ENCODE measurements around the gene BANF1. TPM values are rescaled to one million over a fixed set of nuclear protein-coding genes. Genes with fewer than 3 reads are reported as not detected.

Gene BANF1
- total RNA-seq = 10 to 100 TPM; 47.5 to 58.0 TPM
- total RNA-seq = 11.0 to 14.1 reads per million in 2 donors

GRCh38 chr11:66001942-66002647 is at the start of gene BANF1, which contains the start of gene EIF1AD:
BANF1 (plus strand) TSS chr11:66002503; CDS start chr11:66003251, 748 bp downstream.
EIF1AD (minus strand) TSS chr11:66002157; CDS start chr11:66000389, 1,768 bp downstream.
- H3K36me3 Mint-ChIP-seq (ENCODE audit: low read depth) = peaks cover 12% of the 10 kb centered on the region

GRCh38 chr11:65953471-65953870 is 48.8 kb upstream of the BANF1 start:
- ATAC-seq = no peak
- no peaks in the 10 kb centered on the region for H3K27me3 Mint-ChIP-seq
- no peak for DNase-seq
- no peak overlapping the region for H3K27ac Mint-ChIP-seq
- peaks cover 5% of the 10 kb centered on the region for H3K4me1 Mint-ChIP-seq
- no peak overlapping the region for H3K4me3 Mint-ChIP-seq
- no peaks in the 10 kb centered on the region for H3K9me3 ChIP-seq (ENCODE audit: control insufficient read depth, low read length, poor library complexity, severe bottlenecking)
- H3K36me3 Mint-ChIP-seq (ENCODE audit: low read depth) = no peaks in the 10 kb centered on the region

More at GRCh38 chr11:66001942-66002647, at the start of gene BANF1, which contains the start of gene EIF1AD:
- H3K27me3 Mint-ChIP-seq = no peaks in the 10 kb centered on the region
- H3K4me1 Mint-ChIP-seq = peaks cover 36% of the 10 kb centered on the region
- peak within 1 kb of the TSS; percentile 99 for H3K27ac Mint-ChIP-seq
- H3K9me3 ChIP-seq (ENCODE audit: control insufficient read depth, low read length, poor library complexity, severe bottlenecking) = no peaks in the 10 kb centered on the region
- DNase-seq (peak; percentile 74 to 88 (median 86)), ATAC-seq (peak; percentile 83)
- H3K4me3 Mint-ChIP-seq = peak within 1 kb of the TSS; percentile 99

GRCh38 chr11:65954771-65955170 is 47.5 kb upstream of the BANF1 start:
- no peak for DNase-seq
- Mint-ChIP-seq H3K27me3 (no peaks in the 10 kb centered on the region), H3K4me3 (no peak overlapping the region), H3K36me3 (ENCODE audit: low read depth) (no peaks in the 10 kb centered on the region), H3K27ac (no peak overlapping the region), H3K4me1 (peaks cover 5% of the 10 kb centered on the region)
- no peak for ATAC-seq
- no peaks in the 10 kb centered on the region for H3K9me3 ChIP-seq (ENCODE audit: control insufficient read depth, low read length, poor library complexity, severe bottlenecking)

GRCh38 chr11:65958291-65958690 is 44.0 kb upstream of the BANF1 start:
- no peak overlapping the region for H3K4me3 Mint-ChIP-seq
- peak overlapping the region; percentile 62 for H3K27ac Mint-ChIP-seq
- H3K36me3 Mint-ChIP-seq (ENCODE audit: low read depth) = peaks cover 11% of the 10 kb centered on the region
- no peaks in the 10 kb centered on the region for H3K9me3 ChIP-seq (ENCODE audit: control insufficient read depth, low read length, poor library complexity, severe bottlenecking)
- H3K4me1 Mint-ChIP-seq = peaks cover 24% of the 10 kb centered on the region
- DNase-seq = no peak
- H3K27me3 Mint-ChIP-seq = no peaks in the 10 kb centered on the region
- ATAC-seq = no peak

DNA sequence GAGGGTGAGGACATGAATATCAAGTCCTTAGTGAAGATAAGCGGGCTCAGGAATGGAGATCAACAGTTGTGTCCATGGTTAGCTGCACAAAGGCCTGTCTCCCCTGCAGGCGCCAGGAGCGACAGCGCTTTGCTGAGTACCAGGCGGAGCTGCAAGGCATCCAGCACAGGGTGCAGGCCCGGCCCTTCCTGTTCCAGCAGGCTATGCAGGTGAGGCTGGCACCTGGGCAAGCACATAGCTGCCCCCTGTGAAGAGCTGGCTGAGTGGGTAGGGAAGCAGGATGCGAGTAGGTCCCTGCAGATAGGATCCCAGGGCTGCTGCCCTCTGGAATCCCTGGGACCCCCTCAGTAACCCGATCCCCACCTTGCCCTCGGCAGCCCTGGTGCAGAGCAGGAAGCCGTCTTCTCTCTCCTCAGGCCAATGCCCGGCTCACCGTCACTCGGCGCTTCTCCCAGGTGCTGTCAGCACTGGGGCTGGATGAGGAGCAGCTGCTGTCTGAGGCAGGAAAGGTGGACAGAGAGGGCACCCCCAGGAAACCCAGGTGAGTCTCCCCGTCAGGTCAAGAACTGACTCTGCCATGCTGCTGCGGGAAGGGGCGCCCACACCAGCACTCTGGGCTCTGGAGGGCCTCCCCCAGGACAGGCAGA is 43.4 kb upstream of the BANF1 start:
- DNase-seq (no peak), ATAC-seq (no peak)
- Mint-ChIP-seq H3K4me3 (peak overlapping the region; percentile 21), H3K27me3 (no peaks in the 10 kb centered on the region), H3K36me3 (ENCODE audit: low read depth) (peaks cover 11% of the 10 kb centered on the region), H3K27ac (peak overlapping the region; percentile 62), H3K4me1 (peaks cover 24% of the 10 kb centered on the region)
- H3K9me3 ChIP-seq (ENCODE audit: control insufficient read depth, low read length, poor library complexity, severe bottlenecking) = no peaks in the 10 kb centered on the region

DNA sequence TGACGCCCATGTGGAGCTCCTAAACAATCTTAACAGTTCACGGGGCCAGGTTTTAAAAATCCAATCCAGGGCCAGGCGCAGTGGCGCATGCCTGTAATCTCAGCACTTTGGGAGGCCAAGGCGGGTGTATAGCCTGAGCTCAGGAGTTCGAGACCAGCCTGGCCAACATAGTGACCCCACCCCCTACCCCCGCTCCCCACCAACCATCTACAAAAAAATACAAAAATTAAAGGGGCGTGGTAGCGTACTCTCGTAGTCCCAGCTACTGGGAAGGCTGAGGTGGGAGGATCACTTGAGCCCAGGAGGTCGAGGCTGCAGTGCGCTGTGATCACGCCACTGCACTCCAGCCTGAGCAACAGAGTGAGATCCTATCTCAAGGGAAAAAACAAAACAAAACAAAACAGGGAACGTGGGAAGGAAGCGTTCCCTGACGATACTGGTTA is 41.5 kb upstream of the BANF1 start:
- Mint-ChIP-seq H3K36me3 (ENCODE audit: low read depth) (peaks cover 11% of the 10 kb centered on the region), H3K4me3 (peak overlapping the region; percentile 97), H3K4me1 (peaks cover 28% of the 10 kb centered on the region), H3K27me3 (no peaks in the 10 kb centered on the region), H3K27ac (peak overlapping the region; percentile 99)
- ATAC-seq = no peak
- no peaks in the 10 kb centered on the region for H3K9me3 ChIP-seq (ENCODE audit: control insufficient read depth, low read length, poor library complexity, severe bottlenecking)
- DNase-seq = no peak

DNA sequence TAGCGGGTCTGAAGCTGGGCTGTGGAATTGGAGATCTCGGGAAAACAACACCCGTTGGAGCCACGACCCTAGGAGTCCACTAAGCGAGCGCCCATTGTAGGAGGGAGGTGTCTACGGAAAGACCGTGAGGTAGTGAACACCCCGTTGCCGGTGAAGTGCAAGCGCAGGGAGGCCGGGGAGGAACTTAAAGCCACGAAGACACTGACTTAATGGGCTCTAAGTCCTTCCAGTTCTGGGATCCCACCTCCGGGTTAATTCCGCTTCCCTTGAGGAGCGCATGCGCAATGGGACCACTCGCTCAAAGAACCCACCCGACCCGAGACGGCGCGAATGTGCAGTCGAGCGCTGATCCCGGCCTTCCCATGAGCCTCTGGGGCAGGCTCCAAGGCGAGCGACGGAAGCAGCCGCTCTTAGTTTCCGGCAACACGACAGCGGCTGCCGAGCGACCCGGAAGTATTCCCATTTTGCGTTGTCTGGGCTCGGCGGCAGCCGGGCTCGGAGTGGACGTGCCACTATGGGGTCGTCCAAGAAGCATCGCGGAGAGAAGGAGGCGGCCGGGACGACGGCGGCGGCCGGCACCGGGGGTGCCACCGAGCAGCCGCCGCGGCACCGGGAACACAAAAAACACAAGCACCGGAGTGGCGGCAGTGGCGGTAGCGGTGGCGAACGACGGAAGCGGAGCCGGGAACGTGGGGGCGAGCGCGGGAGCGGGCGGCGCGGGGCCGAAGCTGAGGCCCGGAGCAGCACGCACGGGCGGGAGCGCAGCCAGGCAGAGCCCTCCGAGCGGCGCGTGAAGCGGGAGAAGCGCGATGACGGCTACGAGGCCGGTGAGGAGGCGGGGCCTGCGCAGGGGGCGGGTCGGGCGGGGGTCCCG is 40.8 kb upstream of the BANF1 start, which contains the start of gene SART1:
SART1 (plus strand) TSS at position 468 of the 874 bp plus-strand sequence; CDS start at position 515, 47 bp downstream.
- H3K4me3 Mint-ChIP-seq = peak within 1 kb of the TSS; percentile 97
- peaks cover 29% of the 10 kb centered on the region for H3K4me1 Mint-ChIP-seq
- ATAC-seq = peak; percentile 92
- peak; percentile 87 to 95 (median 92) for DNase-seq
- no peaks in the 10 kb centered on the region for H3K27me3 Mint-ChIP-seq
- peaks cover 11% of the 10 kb centered on the region for H3K36me3 Mint-ChIP-seq (ENCODE audit: low read depth)
- H3K9me3 ChIP-seq (ENCODE audit: control insufficient read depth, low read length, poor library complexity, severe bottlenecking) = no peaks in the 10 kb centered on the region
- peak within 1 kb of the TSS; percentile 99 for H3K27ac Mint-ChIP-seq

DNA sequence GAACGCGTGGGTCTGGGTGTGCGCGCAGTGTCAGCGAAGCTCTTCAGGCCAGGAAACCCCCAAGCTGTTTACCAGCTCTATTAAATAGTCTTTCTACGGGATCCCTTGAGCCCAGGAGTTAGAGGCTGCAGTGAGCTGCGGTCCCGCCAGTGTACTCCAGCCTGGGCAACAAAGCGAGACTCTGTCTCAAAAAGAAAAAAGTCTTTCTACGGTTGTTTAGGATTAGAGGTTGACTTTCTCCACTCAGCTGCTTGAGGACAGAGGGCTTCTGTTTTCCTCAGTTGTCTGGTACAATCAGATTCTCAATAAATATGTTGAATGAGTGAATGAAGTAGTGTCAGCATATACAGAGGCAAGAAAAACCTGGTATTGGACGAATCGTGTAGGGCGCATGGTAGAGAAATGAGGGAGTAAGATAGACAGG is 40.1 kb upstream of the BANF1 start:
- no peak for DNase-seq
- Mint-ChIP-seq H3K36me3 (ENCODE audit: low read depth) (peaks cover 11% of the 10 kb centered on the region), H3K27me3 (no peaks in the 10 kb centered on the region), H3K4me1 (peaks cover 25% of the 10 kb centered on the region), H3K4me3 (peak overlapping the region; percentile 97), H3K27ac (peak overlapping the region; percentile 99)
- ATAC-seq = no peak
- no peaks in the 10 kb centered on the region for H3K9me3 ChIP-seq (ENCODE audit: control insufficient read depth, low read length, poor library complexity, severe bottlenecking)

DNA sequence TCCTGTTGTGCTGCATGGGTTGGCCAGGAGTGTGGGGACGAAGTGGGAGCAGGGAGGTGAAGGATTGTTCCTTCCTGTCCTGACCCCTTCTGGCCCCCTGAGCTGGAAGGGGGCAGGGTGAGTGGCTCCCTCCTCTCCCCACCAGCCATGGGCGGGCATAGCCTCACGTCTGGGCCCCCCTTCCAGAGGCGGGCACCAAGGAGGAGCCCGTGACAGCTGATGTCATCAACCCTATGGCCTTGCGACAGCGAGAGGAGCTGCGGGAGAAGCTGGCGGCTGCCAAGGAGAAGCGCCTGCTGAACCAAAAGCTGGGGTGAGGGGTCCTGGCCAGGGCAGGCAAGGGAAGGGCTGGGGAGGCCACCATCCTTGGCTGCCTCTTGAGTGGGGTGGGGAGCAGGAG is 37.4 kb upstream of the BANF1 start:
- H3K36me3 Mint-ChIP-seq (ENCODE audit: low read depth) = peaks cover 17% of the 10 kb centered on the region
- DNase-seq (no peak), ATAC-seq (no peak)
- no peak overlapping the region for H3K4me3 Mint-ChIP-seq
- peaks cover 29% of the 10 kb centered on the region for H3K4me1 Mint-ChIP-seq
- H3K27me3 Mint-ChIP-seq = no peaks in the 10 kb centered on the region
- no peak overlapping the region for H3K27ac Mint-ChIP-seq
- no peaks in the 10 kb centered on the region for H3K9me3 ChIP-seq (ENCODE audit: control insufficient read depth, low read length, poor library complexity, severe bottlenecking)

DNA sequence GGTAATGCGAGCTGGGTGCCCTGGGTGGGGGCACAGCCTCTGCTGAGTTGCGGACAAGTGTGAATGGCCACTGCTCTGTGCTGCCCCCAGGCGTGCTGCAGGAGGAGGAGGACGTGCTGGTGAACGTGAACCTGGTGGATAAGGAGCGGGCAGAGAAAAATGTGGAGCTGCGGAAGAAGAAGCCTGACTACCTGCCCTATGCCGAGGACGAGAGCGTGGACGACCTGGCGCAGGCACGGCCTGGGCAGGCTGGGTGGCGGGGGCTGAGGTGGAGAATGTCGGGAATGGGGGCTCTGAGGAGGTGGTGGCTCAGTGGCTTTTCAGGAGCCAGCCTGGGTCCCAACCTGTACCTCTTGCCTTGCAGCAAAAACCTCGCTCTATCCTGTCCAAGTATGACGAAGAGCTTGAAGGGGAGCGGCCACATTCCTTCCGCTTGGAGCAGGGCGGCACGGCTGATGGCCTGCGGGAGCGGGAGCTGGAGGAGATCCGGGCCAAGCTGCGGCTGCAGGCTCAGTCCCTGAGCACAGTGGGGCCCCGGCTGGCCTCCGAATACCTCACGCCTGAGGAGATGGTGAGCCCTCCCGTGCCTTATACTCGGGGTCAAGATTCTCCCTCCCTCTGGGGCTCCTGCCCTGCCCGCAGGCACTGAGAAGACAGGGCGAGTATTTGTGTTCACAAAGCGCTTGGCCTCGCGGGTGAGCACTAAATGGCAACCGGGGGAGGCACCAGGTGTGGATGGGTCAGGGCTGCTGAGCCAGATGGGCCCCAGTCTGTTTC is 36.1 kb upstream of the BANF1 start:
- Mint-ChIP-seq H3K4me3 (no peak overlapping the region), H3K27ac (peak overlapping the region; percentile 63), H3K27me3 (no peaks in the 10 kb centered on the region), H3K4me1 (peaks cover 25% of the 10 kb centered on the region), H3K36me3 (ENCODE audit: low read depth) (peaks cover 17% of the 10 kb centered on the region)
- ATAC-seq (no peak), DNase-seq (no peak)
- H3K9me3 ChIP-seq (ENCODE audit: control insufficient read depth, low read length, poor library complexity, severe bottlenecking) = no peaks in the 10 kb centered on the region

- no peaks in the 10 kb centered on the region for H3K9me3 ChIP-seq (ENCODE audit: control insufficient read depth, low read length, poor library complexity, severe bottlenecking)
- DNase-seq = no peak
- H3K4me3 Mint-ChIP-seq = no peak overlapping the region
- peaks cover 13% of the 10 kb centered on the region for H3K36me3 Mint-ChIP-seq (ENCODE audit: low read depth)
- H3K27ac Mint-ChIP-seq = no peak overlapping the region
- ATAC-seq = no peak
- no peaks in the 10 kb centered on the region for H3K27me3 Mint-ChIP-seq
- H3K4me1 Mint-ChIP-seq = peaks cover 20% of the 10 kb centered on the region
These were observed 34.9 kb upstream of the BANF1 start for GRCh38 chr11:65967329-65967934.

Data from T-helper 17 cell (primary cell).